Vagina (tissue), 2 donors: Measurements from ENCODE around the gene TACR1. TPM values are rescaled to one million over a fixed set of nuclear protein-coding genes. Genes with fewer than 3 reads are reported as not detected.
"Not testable (repeated sequence)": the region's sequence is repeated elsewhere in the genome, so short reads cannot be mapped to it uniquely, and the experiment has no call there.

Experiments used
- DNase-seq, 2 donors: peaks; one replicate each; pipeline ENCODE4 v3.0.0-alpha.2; 2017; ENCODE audit errors: extremely low spot score in 2 of 2
- H3K27ac ChIP-seq: fragments of 200-600 bp; sonication (generic); one replicate; pipeline ENCODE4 v1.5.1; 2019
- H3K27me3 ChIP-seq: fragments of 200-600 bp; sonication (generic); one replicate; pipeline ENCODE4 v1.5.1; 2019
- H3K36me3 ChIP-seq, 2 donors: fragments of 200-600 bp; sonication (generic); one replicate each; pipeline ENCODE4 v1.5.1; 2017 to 2019
- H3K4me1 ChIP-seq: fragments of 200-600 bp; sonication (generic); one replicate; pipeline ENCODE4 v1.5.1; 2019
- H3K4me3 ChIP-seq, 2 donors: fragments of 200-600 bp; sonication (generic); 1 replicate in 1 of 2; 2 replicates in 1 of 2; pipeline ENCODE4 v1.5.1; 2016 to 2019
- H3K9me3 ChIP-seq: fragments of 200-600 bp; sonication (generic); one replicate; pipeline ENCODE4 v1.5.1; 2019
- CTCF ChIP-seq, 3 experiments: fragments of 450-650 bp in 2 of 3; fragments of 200-600 bp in 1 of 3; sonication (generic) in 1 of 3; IDR thresholded peaks; one replicate each; pipeline ENCODE4 v1.5.1; 2017 to 2019; ENCODE audit warnings: antibody characterized with exemption in 3 of 3, mild to moderate bottlenecking in 2 of 3, moderate library complexity in 2 of 3
- POLR2A ChIP-seq, 2 donors: fragments of 450-650 bp; IDR thresholded peaks; one replicate each; pipeline ENCODE4 v1.6.1; 2017; ENCODE audit warnings: antibody characterized with exemption in 2 of 2, mild to moderate bottlenecking in 2 of 2, moderate library complexity in 2 of 2
- POLR2AphosphoS5 ChIP-seq, 2 donors: sonication (generic); formaldehyde crosslinking; IDR thresholded peaks; one replicate each; pipeline ENCODE4 v1.9.0; 2017; ENCODE audit warnings: antibody characterized with exemption in 2 of 2, mild to moderate bottlenecking in 2 of 2, low read depth in 1 of 2; ENCODE audit not compliant: insufficient read depth in 1 of 2
- intact Hi-C: fragments of 100-400 bp; cut with DNase I; formaldehyde crosslinking; loops from one replicate; pipeline ENCODE4 v1.15.1; 2023
- total RNA-seq: library from RNA; depleted of rRNA; stranded (reverse); fragments of >200 nt; gene quantifications from one replicate; pipeline ENCODE4 v1.2.3, GENCODE V29; 2016

The TACR1 gene
- total RNA-seq, 1 donor from 2014 or later: 8.3 TPM

- DNase-seq: no peak
- H3K27me3 ChIP-seq: no peaks in the 10 kb centered on the region
- H3K4me1 ChIP-seq: no peaks in the 10 kb centered on the region
- no peaks in the 10 kb centered on the region for H3K9me3 ChIP-seq
- TF ChIP-seq POLR2A (IDR thresholded peaks at IDR 0.05): no peak
- no peak for TF ChIP-seq CTCF (IDR thresholded peaks at IDR 0.05)
- no peak for TF ChIP-seq POLR2AphosphoS5 (IDR thresholded peaks at IDR 0.05; ENCODE audit: insufficient read depth in 1 of 2, low read depth in 1 of 2)
- H3K27ac ChIP-seq: no peak overlapping the region
- no peak overlapping the region for H3K4me3 ChIP-seq
- intact Hi-C loops: no loop called here
- H3K36me3 ChIP-seq: no peaks in the 10 kb centered on the region
Measured at GRCh38 chr2:75173740-75174139, 25.6 kb downstream of the TACR1 start.

- H3K4me3 ChIP-seq, H3K27ac ChIP-seq, H3K9me3 ChIP-seq, DNase-seq, H3K36me3 ChIP-seq, H3K4me1 ChIP-seq, H3K27me3 ChIP-seq, intact Hi-C loops: not testable (repeated sequence)
Measured at GRCh38 chr2:75171423-75171822, 27.9 kb downstream of the TACR1 start.

GRCh38 chr2:75170889-75171288 is 28.4 kb downstream of the TACR1 start:
- Histone ChIP-seq H3K36me3 (no peaks in the 10 kb centered on the region), H3K27ac (no peak overlapping the region), H3K4me1 (no peaks in the 10 kb centered on the region), H3K4me3 (no peak overlapping the region), H3K27me3 (no peaks in the 10 kb centered on the region), H3K9me3 (no peaks in the 10 kb centered on the region)
- TF ChIP-seq POLR2AphosphoS5 (IDR thresholded peaks at IDR 0.05; ENCODE audit: insufficient read depth in 1 of 2, low read depth in 1 of 2) (no peak), POLR2A (IDR thresholded peaks at IDR 0.05) (no peak), CTCF (IDR thresholded peaks at IDR 0.05) (no peak)
- intact Hi-C loops: no loop called here
- DNase-seq: no peak

GRCh38 chr2:75168186-75168585 is 31.1 kb downstream of the TACR1 start:
- Histone ChIP-seq H3K4me3 (no peak overlapping the region), H3K27ac (no peak overlapping the region), H3K36me3 (no peaks in the 10 kb centered on the region), H3K4me1 (no peaks in the 10 kb centered on the region), H3K27me3 (no peaks in the 10 kb centered on the region), H3K9me3 (no peaks in the 10 kb centered on the region)
- DNase-seq: no peak
- intact Hi-C loops: no loop called here
- no peak for TF ChIP-seq POLR2AphosphoS5 (IDR thresholded peaks at IDR 0.05; ENCODE audit: insufficient read depth in 1 of 2, low read depth in 1 of 2)
- no peak for TF ChIP-seq CTCF (IDR thresholded peaks at IDR 0.05)
- no peak for TF ChIP-seq POLR2A (IDR thresholded peaks at IDR 0.05)

GRCh38 chr2:75166491-75166890 is 32.8 kb downstream of the TACR1 start:
- Histone ChIP-seq H3K9me3 (no peaks in the 10 kb centered on the region), H3K4me3 (no peak overlapping the region), H3K36me3 (no peaks in the 10 kb centered on the region), H3K4me1 (no peaks in the 10 kb centered on the region), H3K27ac (no peak overlapping the region), H3K27me3 (no peaks in the 10 kb centered on the region)
- DNase-seq: no peak
- TF ChIP-seq POLR2A (IDR thresholded peaks at IDR 0.05) (no peak), CTCF (IDR thresholded peaks at IDR 0.05) (no peak), POLR2AphosphoS5 (IDR thresholded peaks at IDR 0.05; ENCODE audit: insufficient read depth in 1 of 2, low read depth in 1 of 2) (no peak)
- intact Hi-C loops: no loop called here

- TF ChIP-seq CTCF (IDR thresholded peaks at IDR 0.05): no peak
- no peak for TF ChIP-seq POLR2A (IDR thresholded peaks at IDR 0.05)
- DNase-seq: no peak
- intact Hi-C loops: no loop called here
- no peak overlapping the region for H3K4me3 ChIP-seq
- H3K27ac ChIP-seq: no peak overlapping the region
- H3K4me1 ChIP-seq: no peaks in the 10 kb centered on the region
- H3K27me3 ChIP-seq: no peaks in the 10 kb centered on the region
- H3K9me3 ChIP-seq: no peaks in the 10 kb centered on the region
- H3K36me3 ChIP-seq: no peaks in the 10 kb centered on the region
Measured at GRCh38 chr2:75162897-75163296, 36.4 kb downstream of the TACR1 start.
